IMR-90 (cell line): ENCODE results near the gene HDDC3. TPM values are rescaled to one million over a fixed set of nuclear protein-coding genes. Genes with fewer than 3 reads are reported as not detected.

Source experiments
- ATAC-seq: fragments of 200-7000 bp; cut with Tn5 transposase; 2 replicates; pipeline ENCODE4 v1.9.1; 2020; ENCODE audit warnings: low read depth, mild to moderate bottlenecking, moderate library complexity
- BruUV-seq: library from RNA; stranded (reverse); fragments of 400-500 nt; replicated peaks from 2 replicates; lab custom pipeline; 2021; lab: Mats Ljungman, UMichigan
- CTCF ChIA-PET: fragments of 300-600 bp; formaldehyde crosslinking; extraction: SDS; loops from one replicate; lab custom pipeline; 2021; ENCODE audit warnings: antibody characterized with exemption; lab: Yijun Ruan, JAX
- POLR2A ChIA-PET: fragments of 300-600 bp; sonication (Branson Sonifier 250); formaldehyde crosslinking; loops from one replicate; lab custom pipeline; 2022; ENCODE audit warnings: antibody characterized with exemption; ENCODE audit not compliant: unreplicated experiment; lab: Charles Lee
- DNase-seq: peaks from one replicate; pipeline ENCODE4 v3.0.0; 2013
- H2AFZ ChIP-seq: replicated peaks from 2 replicates; pipeline ENCODE3; 2013; ENCODE audit warnings: low read length, mild to moderate bottlenecking; ENCODE audit not compliant: poor library complexity
- H2AK5ac ChIP-seq: 2 replicates; pipeline ENCODE4 v1.6.1; 2013; ENCODE audit warnings: low read depth, low read length, inconsistent platforms
- H2AK9ac ChIP-seq: replicated peaks from 2 replicates; pipeline ENCODE3; 2013; ENCODE audit warnings: mild to moderate bottlenecking, low read depth, low read length, moderate library complexity; ENCODE audit not compliant: poor library complexity
- H2BK120ac ChIP-seq: 2 replicates; pipeline ENCODE4 v1.6.1; 2013; ENCODE audit warnings: low read depth, low read length, inconsistent platforms
- H2BK15ac ChIP-seq: 3 replicates; pipeline ENCODE4 v1.6.1; 2013; ENCODE audit warnings: low read depth, low read length, inconsistent platforms
- H2BK20ac ChIP-seq: 2 replicates; pipeline ENCODE4 v1.6.1; 2013; ENCODE audit warnings: low read depth, mild to moderate bottlenecking, inconsistent platforms, low read length, moderate library complexity
- H2BK5ac ChIP-seq: 2 replicates; pipeline ENCODE4 v1.6.1; 2013; ENCODE audit warnings: mild to moderate bottlenecking, low read depth, low read length, inconsistent platforms; ENCODE audit not compliant: poor library complexity, severe bottlenecking
- H3K14ac ChIP-seq: replicated peaks from 2 replicates; pipeline ENCODE4 v1.6.1; 2013; ENCODE audit warnings: low read depth, low read length, inconsistent platforms
- H3K18ac ChIP-seq: 2 replicates; pipeline ENCODE4 v1.6.1; 2013; ENCODE audit warnings: low read depth, low read length, control low read depth
- H3K23ac ChIP-seq: 2 replicates; pipeline ENCODE4 v1.6.1; 2013; ENCODE audit warnings: low read depth, low read length, inconsistent platforms
- H3K27ac ChIP-seq: 2 replicates; pipeline ENCODE4 v1.5.1; 2013; ENCODE audit warnings: mild to moderate bottlenecking, control low read depth, low read length; ENCODE audit not compliant: insufficient read depth
- H3K27me3 ChIP-seq: 2 replicates; pipeline ENCODE4 v1.6.1; 2013; ENCODE audit warnings: low read length; ENCODE audit not compliant: control insufficient read depth, insufficient read depth
- H3K36me3 ChIP-seq: 2 replicates; pipeline ENCODE4 v1.6.1; 2013; ENCODE audit warnings: low read length, mixed read lengths; ENCODE audit not compliant: control insufficient read depth, insufficient read depth
- H3K4ac ChIP-seq: 2 replicates; pipeline ENCODE4 v1.6.1; 2013; ENCODE audit warnings: low read depth, low read length, inconsistent platforms
- H3K4me1 ChIP-seq: 2 replicates; pipeline ENCODE4 v1.6.1; 2013; ENCODE audit warnings: low read length, mixed read lengths; ENCODE audit not compliant: control insufficient read depth, insufficient read depth
- H3K4me2 ChIP-seq: 2 replicates; pipeline ENCODE4 v1.6.1; 2013; ENCODE audit warnings: low read depth, mild to moderate bottlenecking, control low read depth, low read length, moderate library complexity
- H3K4me3 ChIP-seq: 2 replicates; pipeline ENCODE4 v1.5.1; 2013; ENCODE audit warnings: low read depth, mild to moderate bottlenecking, control low read depth, low read length, moderate library complexity; ENCODE audit not compliant: insufficient read depth
- H3K56ac ChIP-seq: 2 replicates; pipeline ENCODE4 v1.6.1; 2013; ENCODE audit warnings: low read length, inconsistent platforms; ENCODE audit not compliant: insufficient read depth; ENCODE audit errors: extremely low read depth
- H3K79me1 ChIP-seq, 2 experiments: 2 replicates each; pipeline ENCODE4 v1.6.1; 2013; ENCODE audit warnings: low read length in 2 of 2, inconsistent platforms in 1 of 2, low read depth in 1 of 2
- H3K9ac ChIP-seq: 2 replicates; pipeline ENCODE4 v1.6.1; 2013; ENCODE audit warnings: low read depth, low read length, control low read depth
- H3K9me1 ChIP-seq: 2 replicates; pipeline ENCODE4 v1.6.1; 2013; ENCODE audit warnings: low read length, inconsistent platforms; ENCODE audit not compliant: insufficient read depth
- H3K9me3 ChIP-seq: 2 replicates; pipeline ENCODE4 v1.6.1; 2013; ENCODE audit warnings: low read length; ENCODE audit not compliant: control insufficient read depth, insufficient read depth
- H4K20me1 ChIP-seq: 2 replicates; pipeline ENCODE4 v1.6.1; 2013; ENCODE audit warnings: low read length, inconsistent platforms; ENCODE audit not compliant: insufficient read depth
- H4K5ac ChIP-seq: 2 replicates; pipeline ENCODE4 v1.6.1; 2013; ENCODE audit warnings: mild to moderate bottlenecking, low read depth, low read length, control low read depth
- H4K8ac ChIP-seq, 2 experiments: 2 replicates each; pipeline ENCODE4 v1.6.1; 2013; ENCODE audit warnings: low read depth in 2 of 2, low read length in 2 of 2, control low read depth in 1 of 2, inconsistent platforms in 1 of 2
- H4K91ac ChIP-seq: 2 replicates; pipeline ENCODE4 v1.6.1; 2013; ENCODE audit warnings: low read depth, low read length, inconsistent platforms; ENCODE audit not compliant: insufficient read depth
- ELK1 ChIP-seq: fragments of 150-350 bp; IDR thresholded peaks from 2 replicates; pipeline ENCODE4 v1.6.1; 2016; ENCODE audit warnings: low read depth, mild to moderate bottlenecking, low read length, moderate library complexity, borderline replicate concordance
- RAD21 ChIP-seq: IDR thresholded peaks from 2 replicates; pipeline ENCODE4 v1.6.1; 2012; ENCODE audit warnings: low read length, improper control_type of control experiment
- SMC3 ChIP-seq: fragments of 150-350 bp; IDR thresholded peaks from 2 replicates; pipeline ENCODE4 v1.6.1; 2016; ENCODE audit warnings: low read depth, mild to moderate bottlenecking, antibody characterized with exemption, low read length, moderate library complexity
- WGBS, 2 experiments: methylation state at CpG; one replicate each; pipeline versions ENCODE4 v1.1.5 to v1.1.7; 2013; ENCODE audit warnings: missing lambda C conversion rate in 2 of 2; ENCODE audit not compliant: insufficient read length in 1 of 2; ENCODE audit errors: extremely low coverage in 2 of 2; 5-methylcytosine and 5-hydroxymethylcytosine counted together
- dilution Hi-C: fragments of 300-500 bp; cut with HindIII; formaldehyde crosslinking; loops from one replicate; pipeline ENCODE4 v1.14.3; 2018; ENCODE audit warnings: low sequenced_read_pairs; ENCODE audit not compliant: unreplicated experiment
- in situ Hi-C: fragments of 300-500 bp; cut with MboI; formaldehyde crosslinking; loops from 3 replicates; pipeline ENCODE4 v1.14.3; 2019; ENCODE audit warnings: low sequenced_read_pairs, inconsistent platforms, mixed read lengths
- intact Hi-C: fragments of 100-400 bp; cut with micrococcal nuclease; formaldehyde crosslinking; loops from 2 replicates; pipeline ENCODE4 v1.10.0; 2022
- polyA plus RNA-seq, 3 experiments: library from polyadenylated mRNA; depleted of rRNA; stranded (reverse); fragments of >200 nt; gene quantifications; 2 replicates each; pipeline ENCODE4 v1.2.3, GENCODE V29; 2012; ENCODE audit warnings: low replicate concordance in 1 of 3
- total RNA-seq: library from RNA; depleted of rRNA; stranded (reverse); fragments of >200 nt; gene quantifications from 2 replicates; pipeline ENCODE4 v1.2.3, GENCODE V29; 2012
- TF ChIP-seq, protein P1 (sequence below): conservative IDR thresholded peaks from 2 replicates; pipeline ENCODE4 v1.5.1; 2012; ENCODE audit warnings: mild to moderate bottlenecking, low read depth, low read length, improper control_type of control experiment

The HDDC3 gene
- total and polyA plus RNA-seq, 2 of the 4 experiments (the other 2 are of a cell fraction): 7.9 to 10.7 TPM

- DNase-seq: peak; percentile 78
- Histone ChIP-seq H3K14ac (peak overlapping the region; percentile 86), H3K4me2 (peak overlapping the region; percentile 68), H2BK20ac (peak overlapping the region; percentile 3; the same call in 1 of the 2 replicates), H3K4ac (peak overlapping the region; percentile 78), H2AFZ (peak overlapping the region; percentile 94), H3K36me3 (peaks cover 17% of the 10 kb centered on the region; the same call in 1 of the 2 replicates), H3K27ac (peak overlapping the region; percentile 71), H2BK15ac (0 out of 3 replicates have a peak overlapping the region, but pooled peaks have one; percentile 3), H3K79me1 (peaks cover 0 to 13% of the 10 kb centered on the region in 2 experiments; a peak in 2 of 4 replicates), H2AK9ac (peak overlapping the region; percentile 60), H4K8ac (peak overlapping the region; percentile 21 to 97), H3K4me3 (peak overlapping the region; percentile 56), H3K9ac (peak overlapping the region; percentile 64), H3K9me1 (no peaks in the 10 kb centered on the region), H4K5ac (peak overlapping the region; percentile 15), H2BK120ac (peak overlapping the region; percentile 74; the same call in 1 of the 2 replicates), H3K9me3 (no peaks in the 10 kb centered on the region), H3K23ac (peak overlapping the region; percentile 39; the same call in 1 of the 2 replicates), H3K18ac (peak overlapping the region; percentile 1; the same call in 1 of the 2 replicates), H3K4me1 (peaks cover 4% of the 10 kb centered on the region; the same call in 1 of the 2 replicates), H3K27me3 (no peaks in the 10 kb centered on the region), H2BK5ac (peak overlapping the region; percentile 32), H3K56ac (peak overlapping the region; percentile 76; the same call in 1 of the 2 replicates), H2AK5ac (no peak overlapping the region), H4K20me1 (no peaks in the 10 kb centered on the region), H4K91ac (peak overlapping the region; percentile 54; the same call in 1 of the 2 replicates)
- no TSS peak for BruUV-seq
- intact Hi-C loops: loop anchor here (2.0 kb wide), 1 partner anchor 33 kb away; the partner anchor contains the start of gene UNC45A
- ATAC-seq: peak; percentile 93
- POLR2A ChIA-PET: interaction anchor here (0.6 to 0.9 kb wide), 2 partner anchors 17 to 237 kb away, joined by 5 to 6 read pairs; no protein-coding TSS in a partner anchor
- dilution Hi-C loops: no loop called here
- in situ Hi-C loops: no loop called here
- TF ChIP-seq RAD21 (peak; percentile 21; the same call in 1 of the 2 replicates), ELK1 (no peak), SMC3 (peak; percentile 38; the same call in 1 of the 2 replicates)
- TF ChIP-seq, protein P1, sequence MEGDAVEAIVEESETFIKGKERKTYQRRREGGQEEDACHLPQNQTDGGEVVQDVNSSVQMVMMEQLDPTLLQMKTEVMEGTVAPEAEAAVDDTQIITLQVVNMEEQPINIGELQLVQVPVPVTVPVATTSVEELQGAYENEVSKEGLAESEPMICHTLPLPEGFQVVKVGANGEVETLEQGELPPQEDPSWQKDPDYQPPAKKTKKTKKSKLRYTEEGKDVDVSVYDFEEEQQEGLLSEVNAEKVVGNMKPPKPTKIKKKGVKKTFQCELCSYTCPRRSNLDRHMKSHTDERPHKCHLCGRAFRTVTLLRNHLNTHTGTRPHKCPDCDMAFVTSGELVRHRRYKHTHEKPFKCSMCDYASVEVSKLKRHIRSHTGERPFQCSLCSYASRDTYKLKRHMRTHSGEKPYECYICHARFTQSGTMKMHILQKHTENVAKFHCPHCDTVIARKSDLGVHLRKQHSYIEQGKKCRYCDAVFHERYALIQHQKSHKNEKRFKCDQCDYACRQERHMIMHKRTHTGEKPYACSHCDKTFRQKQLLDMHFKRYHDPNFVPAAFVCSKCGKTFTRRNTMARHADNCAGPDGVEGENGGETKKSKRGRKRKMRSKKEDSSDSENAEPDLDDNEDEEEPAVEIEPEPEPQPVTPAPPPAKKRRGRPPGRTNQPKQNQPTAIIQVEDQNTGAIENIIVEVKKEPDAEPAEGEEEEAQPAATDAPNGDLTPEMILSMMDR: peak; percentile 61
- CTCF ChIA-PET: interaction anchor here (0.6 to 1.9 kb wide), 3 partner anchors 30 to 255 kb away, joined by 3 to 8 read pairs (median 5); partner anchors contain the start of gene HDDC3
- WGBS, 2 experiments: 0% methylated on average over 29 of the region's 71 CpGs; no CpG with 5 or more reads in 1 of the 2 experiments
These were observed 30.1 kb downstream of the HDDC3 start for GRCh38 chr15:90902040-90902839.
